Measurements from ENCODE around the gene CCDC174.

Gene CCDC174

DNA sequence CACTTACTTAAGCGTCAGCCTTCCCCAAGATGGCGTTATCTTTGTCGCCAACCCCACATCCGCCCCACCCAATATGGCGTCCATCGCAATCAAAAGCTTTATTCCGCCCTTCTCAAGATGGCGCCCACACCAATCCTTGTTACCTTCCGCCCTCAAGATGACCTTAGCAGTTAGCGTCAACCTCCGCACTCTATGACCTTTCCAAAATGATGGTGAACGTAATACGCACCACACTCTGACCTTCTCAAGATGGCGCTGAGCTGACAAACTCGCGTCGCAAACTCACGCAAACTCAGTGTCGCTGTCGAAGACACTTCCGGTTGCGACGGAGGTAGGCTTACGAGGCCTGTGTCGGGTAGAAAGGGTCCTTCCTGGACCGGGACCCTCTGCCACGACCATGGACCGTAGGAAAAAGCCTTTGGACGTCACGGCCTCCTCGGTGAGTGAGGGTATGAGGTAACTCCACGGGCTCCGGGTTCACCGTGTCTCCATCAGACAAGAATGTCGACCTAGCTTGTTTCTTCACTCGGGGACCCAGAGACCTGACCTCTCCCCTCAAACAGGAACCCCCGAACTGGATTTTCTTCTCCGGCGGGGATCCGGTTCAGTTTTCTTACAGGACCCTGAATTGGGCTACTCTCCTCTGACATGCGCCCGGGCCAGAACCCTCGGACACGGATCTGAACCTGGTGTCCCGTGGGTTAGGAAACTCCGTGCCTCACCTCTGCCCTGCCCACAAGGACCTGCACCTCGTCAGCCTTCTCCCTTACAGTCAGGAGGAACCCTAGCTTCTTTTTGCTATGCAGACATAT, at the start of gene CCDC174 (continued):
- TF ChIP-seq, protein P1, sequence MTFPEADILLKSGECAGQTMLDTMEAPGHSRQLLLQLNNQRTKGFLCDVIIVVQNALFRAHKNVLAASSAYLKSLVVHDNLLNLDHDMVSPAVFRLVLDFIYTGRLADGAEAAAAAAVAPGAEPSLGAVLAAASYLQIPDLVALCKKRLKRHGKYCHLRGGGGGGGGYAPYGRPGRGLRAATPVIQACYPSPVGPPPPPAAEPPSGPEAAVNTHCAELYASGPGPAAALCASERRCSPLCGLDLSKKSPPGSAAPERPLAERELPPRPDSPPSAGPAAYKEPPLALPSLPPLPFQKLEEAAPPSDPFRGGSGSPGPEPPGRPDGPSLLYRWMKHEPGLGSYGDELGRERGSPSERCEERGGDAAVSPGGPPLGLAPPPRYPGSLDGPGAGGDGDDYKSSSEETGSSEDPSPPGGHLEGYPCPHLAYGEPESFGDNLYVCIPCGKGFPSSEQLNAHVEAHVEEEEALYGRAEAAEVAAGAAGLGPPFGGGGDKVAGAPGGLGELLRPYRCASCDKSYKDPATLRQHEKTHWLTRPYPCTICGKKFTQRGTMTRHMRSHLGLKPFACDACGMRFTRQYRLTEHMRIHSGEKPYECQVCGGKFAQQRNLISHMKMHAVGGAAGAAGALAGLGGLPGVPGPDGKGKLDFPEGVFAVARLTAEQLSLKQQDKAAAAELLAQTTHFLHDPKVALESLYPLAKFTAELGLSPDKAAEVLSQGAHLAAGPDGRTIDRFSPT (tag by site-specific recombination; IDR thresholded peaks at IDR 0.05): no peak
- TF ChIP-seq ZNF776 (tag by site-specific recombination; IDR thresholded peaks at IDR 0.05; ENCODE audit: borderline replicate concordance) (no peak), ZNF394 (tag by site-specific recombination; IDR thresholded peaks at IDR 0.05; ENCODE audit: borderline replicate concordance) (peak; percentile 63; the same call in 1 of the 2 replicates), ZNF830 (tag by site-specific recombination; IDR thresholded peaks at IDR 0.05; ENCODE audit: low read depth) (no peak), ZNF596 (tag by site-specific recombination; IDR thresholded peaks at IDR 0.05) (no peak), ZNF707 (tag by site-specific recombination; IDR thresholded peaks at IDR 0.05) (no peak), ZNF184 (tag by site-specific recombination; IDR thresholded peaks at IDR 0.05) (no peak), REPIN1 (tag by site-specific recombination; IDR thresholded peaks at IDR 0.05; ENCODE audit: low read depth) (no peak), ZIC2 (tag by site-specific recombination; IDR thresholded peaks at IDR 0.05) (no peak), GFI1B (tag by site-specific recombination; IDR thresholded peaks at IDR 0.05) (peak; percentile 4; the same call in 1 of the 2 replicates), ZNF624 (tag by site-specific recombination; IDR thresholded peaks at IDR 0.05) (no peak), EGR2 (tag by site-specific recombination; IDR thresholded peaks at IDR 0.05; ENCODE audit: low read depth) (peak; percentile 73), ZNF621 (tag by site-specific recombination; IDR thresholded peaks at IDR 0.05) (no peak), BCL11A (tag by site-specific recombination; IDR thresholded peaks at IDR 0.05; ENCODE audit: low read depth) (no peak; the same call in 1 of the 2 replicates), ZNF473 (tag by site-specific recombination; IDR thresholded peaks at IDR 0.05) (no peak), ZNF138 (tag by site-specific recombination; IDR thresholded peaks at IDR 0.05; ENCODE audit: borderline replicate concordance) (no peak), ZNF521 (tag by site-specific recombination; IDR thresholded peaks at IDR 0.05) (no peak), ZFP41 (tag by site-specific recombination; IDR thresholded peaks at IDR 0.05; ENCODE audit: borderline replicate concordance) (no peak), ZNF837 (tag by site-specific recombination; IDR thresholded peaks at IDR 0.05) (no peak), ZNF23 (tag by site-specific recombination; IDR thresholded peaks at IDR 0.05; ENCODE audit: borderline replicate concordance) (no peak)
- TF ChIP-seq, protein P2, sequence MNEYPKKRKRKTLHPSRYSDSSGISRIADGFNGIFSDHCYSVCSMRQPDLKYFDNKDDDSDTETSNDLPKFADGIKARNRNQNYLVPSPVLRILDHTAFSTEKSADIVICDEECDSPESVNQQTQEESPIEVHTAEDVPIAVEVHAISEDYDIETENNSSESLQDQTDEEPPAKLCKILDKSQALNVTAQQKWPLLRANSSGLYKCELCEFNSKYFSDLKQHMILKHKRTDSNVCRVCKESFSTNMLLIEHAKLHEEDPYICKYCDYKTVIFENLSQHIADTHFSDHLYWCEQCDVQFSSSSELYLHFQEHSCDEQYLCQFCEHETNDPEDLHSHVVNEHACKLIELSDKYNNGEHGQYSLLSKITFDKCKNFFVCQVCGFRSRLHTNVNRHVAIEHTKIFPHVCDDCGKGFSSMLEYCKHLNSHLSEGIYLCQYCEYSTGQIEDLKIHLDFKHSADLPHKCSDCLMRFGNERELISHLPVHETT (tag by site-specific recombination; IDR thresholded peaks at IDR 0.05): peak; percentile 100
- TF ChIP-seq, protein P3, sequence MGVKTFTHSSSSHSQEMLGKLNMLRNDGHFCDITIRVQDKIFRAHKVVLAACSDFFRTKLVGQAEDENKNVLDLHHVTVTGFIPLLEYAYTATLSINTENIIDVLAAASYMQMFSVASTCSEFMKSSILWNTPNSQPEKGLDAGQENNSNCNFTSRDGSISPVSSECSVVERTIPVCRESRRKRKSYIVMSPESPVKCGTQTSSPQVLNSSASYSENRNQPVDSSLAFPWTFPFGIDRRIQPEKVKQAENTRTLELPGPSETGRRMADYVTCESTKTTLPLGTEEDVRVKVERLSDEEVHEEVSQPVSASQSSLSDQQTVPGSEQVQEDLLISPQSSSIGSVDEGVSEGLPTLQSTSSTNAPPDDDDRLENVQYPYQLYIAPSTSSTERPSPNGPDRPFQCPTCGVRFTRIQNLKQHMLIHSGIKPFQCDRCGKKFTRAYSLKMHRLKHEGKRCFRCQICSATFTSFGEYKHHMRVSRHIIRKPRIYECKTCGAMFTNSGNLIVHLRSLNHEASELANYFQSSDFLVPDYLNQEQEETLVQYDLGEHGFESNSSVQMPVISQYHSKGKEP (tag by site-specific recombination; IDR thresholded peaks at IDR 0.05): no peak
- TF ChIP-seq, protein P4, sequence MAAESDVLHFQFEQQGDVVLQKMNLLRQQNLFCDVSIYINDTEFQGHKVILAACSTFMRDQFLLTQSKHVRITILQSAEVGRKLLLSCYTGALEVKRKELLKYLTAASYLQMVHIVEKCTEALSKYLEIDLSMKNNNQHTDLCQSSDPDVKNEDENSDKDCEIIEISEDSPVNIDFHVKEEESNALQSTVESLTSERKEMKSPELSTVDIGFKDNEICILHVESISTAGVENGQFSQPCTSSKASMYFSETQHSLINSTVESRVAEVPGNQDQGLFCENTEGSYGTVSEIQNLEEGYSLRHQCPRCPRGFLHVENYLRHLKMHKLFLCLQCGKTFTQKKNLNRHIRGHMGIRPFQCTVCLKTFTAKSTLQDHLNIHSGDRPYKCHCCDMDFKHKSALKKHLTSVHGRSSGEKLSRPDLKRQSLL (tag by site-specific recombination; IDR thresholded peaks at IDR 0.05): peak; percentile 50; the same call in 1 of the 2 replicates
- TF ChIP-seq, protein P5, sequence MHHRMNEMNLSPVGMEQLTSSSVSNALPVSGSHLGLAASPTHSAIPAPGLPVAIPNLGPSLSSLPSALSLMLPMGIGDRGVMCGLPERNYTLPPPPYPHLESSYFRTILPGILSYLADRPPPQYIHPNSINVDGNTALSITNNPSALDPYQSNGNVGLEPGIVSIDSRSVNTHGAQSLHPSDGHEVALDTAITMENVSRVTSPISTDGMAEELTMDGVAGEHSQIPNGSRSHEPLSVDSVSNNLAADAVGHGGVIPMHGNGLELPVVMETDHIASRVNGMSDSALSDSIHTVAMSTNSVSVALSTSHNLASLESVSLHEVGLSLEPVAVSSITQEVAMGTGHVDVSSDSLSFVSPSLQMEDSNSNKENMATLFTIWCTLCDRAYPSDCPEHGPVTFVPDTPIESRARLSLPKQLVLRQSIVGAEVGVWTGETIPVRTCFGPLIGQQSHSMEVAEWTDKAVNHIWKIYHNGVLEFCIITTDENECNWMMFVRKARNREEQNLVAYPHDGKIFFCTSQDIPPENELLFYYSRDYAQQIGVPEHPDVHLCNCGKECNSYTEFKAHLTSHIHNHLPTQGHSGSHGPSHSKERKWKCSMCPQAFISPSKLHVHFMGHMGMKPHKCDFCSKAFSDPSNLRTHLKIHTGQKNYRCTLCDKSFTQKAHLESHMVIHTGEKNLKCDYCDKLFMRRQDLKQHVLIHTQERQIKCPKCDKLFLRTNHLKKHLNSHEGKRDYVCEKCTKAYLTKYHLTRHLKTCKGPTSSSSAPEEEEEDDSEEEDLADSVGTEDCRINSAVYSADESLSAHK (tag by site-specific recombination; IDR thresholded peaks at IDR 0.05): peak; percentile 49; the same call in 1 of the 2 replicates
- TF ChIP-seq, protein P6, sequence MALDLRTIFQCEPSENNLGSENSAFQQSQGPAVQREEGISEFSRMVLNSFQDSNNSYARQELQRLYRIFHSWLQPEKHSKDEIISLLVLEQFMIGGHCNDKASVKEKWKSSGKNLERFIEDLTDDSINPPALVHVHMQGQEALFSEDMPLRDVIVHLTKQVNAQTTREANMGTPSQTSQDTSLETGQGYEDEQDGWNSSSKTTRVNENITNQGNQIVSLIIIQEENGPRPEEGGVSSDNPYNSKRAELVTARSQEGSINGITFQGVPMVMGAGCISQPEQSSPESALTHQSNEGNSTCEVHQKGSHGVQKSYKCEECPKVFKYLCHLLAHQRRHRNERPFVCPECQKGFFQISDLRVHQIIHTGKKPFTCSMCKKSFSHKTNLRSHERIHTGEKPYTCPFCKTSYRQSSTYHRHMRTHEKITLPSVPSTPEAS (tag by site-specific recombination; IDR thresholded peaks at IDR 0.05): peak; percentile 12; the same call in 1 of the 2 replicates

Data from HEK293 (cell line).